GM12878 (cell line): Measurements from ENCODE around the gene WDR48. TPM values are rescaled to one million over a fixed set of nuclear protein-coding genes. Genes with fewer than 3 reads are reported as not detected.

ENCODE experiments used
- ATAC-seq: fragments of 200-7000 bp; cut with Tn5 transposase; 3 replicates; pipeline ENCODE4 v1.9.1; 2020; ENCODE audit warnings: mild to moderate bottlenecking, moderate library complexity
- BruUV-seq: library from RNA; stranded (reverse); fragments of 400-500 nt; replicated peaks from 2 replicates; lab custom pipeline; 2021; lab: Mats Ljungman, UMichigan
- CTCF ChIA-PET: fragments of 300-600 bp; sonication (Branson Sonifier 250); formaldehyde crosslinking; extraction: SDS; loops from one replicate; lab custom pipeline; 2021; ENCODE audit warnings: inconsistent platforms; lab: Yijun Ruan, JAX
- POLR2A ChIA-PET: fragments of 350-600 bp; formaldehyde crosslinking; extraction: SDS; loops from one replicate; lab custom pipeline; 2021; ENCODE audit warnings: inconsistent platforms; lab: Charles Lee
- RAD21 ChIA-PET: fragments of 300-600 bp; sonication (Branson Sonifier 250); formaldehyde crosslinking; loops from one replicate; lab custom pipeline; 2023; ENCODE audit warnings: antibody characterized with exemption; ENCODE audit not compliant: unreplicated experiment; lab: Charles Lee
- SMC1A ChIA-PET: fragments of 300-600 bp; sonication (Branson Sonifier 250); formaldehyde crosslinking; loops from one replicate; lab custom pipeline; 2023; ENCODE audit not compliant: unreplicated experiment, uncharacterized antibody; lab: Charles Lee
- DNase-seq: peaks from one replicate; pipeline ENCODE4 v3.0.0-alpha.2; 2011; ENCODE audit warnings: low read depth, low spot score
- FAIRE-seq: peaks from 3 replicates; lab custom pipeline; 2011; peaks lifted over from hg19 to GRCh38; lab: Jason Lieb, UNC
- H2AFZ ChIP-seq: 2 replicates; pipeline ENCODE4 v1.6.0; 2011; ENCODE audit warnings: low read depth, low read length, control low read depth; ENCODE audit not compliant: control insufficient read depth
- H3K27ac ChIP-seq: 2 replicates; pipeline ENCODE4 v1.5.1; 2011; ENCODE audit warnings: control low read depth; ENCODE audit not compliant: control insufficient read depth, insufficient read depth
- H3K27me3 ChIP-seq, 2 experiments: replicated peaks in 1 of 2; 2 replicates each; pipeline versions ENCODE4 v1.6.0 to v1.6.1; 2011; ENCODE audit warnings: low read length in 1 of 2; ENCODE audit not compliant: control insufficient read depth in 2 of 2, insufficient read depth in 2 of 2
- H3K36me3 ChIP-seq, 2 experiments: 2 replicates each; pipeline ENCODE4 v1.5.1; 2011; ENCODE audit warnings: low read length in 1 of 2; ENCODE audit not compliant: control insufficient read depth in 2 of 2, insufficient read depth in 2 of 2
- H3K4me1 ChIP-seq: 2 replicates; pipeline ENCODE4 v1.6.1; 2011; ENCODE audit warnings: mild to moderate bottlenecking, low read length, moderate library complexity, mixed read lengths; ENCODE audit not compliant: control insufficient read depth, insufficient read depth
- H3K4me2 ChIP-seq: 2 replicates; pipeline ENCODE4 v1.6.0; 2011; ENCODE audit warnings: control low read depth; ENCODE audit not compliant: control insufficient read depth, insufficient read depth
- H3K4me3 ChIP-seq: fragments of 200-600 bp; sonication (generic); 2 replicates; pipeline ENCODE4 v1.5.1; 2016
- H3K79me2 ChIP-seq: 2 replicates; pipeline ENCODE4 v1.6.0; 2011; ENCODE audit warnings: low read length; ENCODE audit not compliant: control insufficient read depth, insufficient read depth
- H3K9ac ChIP-seq: 2 replicates; pipeline ENCODE4 v1.8.0; 2011; ENCODE audit warnings: low read length, control low read depth, mixed read lengths; ENCODE audit not compliant: control insufficient read depth, insufficient read depth
- H3K9me3 ChIP-seq: replicated peaks from 3 replicates; pipeline ENCODE4 v1.5.1; 2011; ENCODE audit warnings: mild to moderate bottlenecking, low read length; ENCODE audit not compliant: control insufficient read depth, insufficient read depth
- H4K20me1 ChIP-seq: 2 replicates; pipeline ENCODE4 v1.6.0; 2011; ENCODE audit not compliant: control insufficient read depth, insufficient read depth
- BACH1 ChIP-seq: fragments of 450-650 bp; IDR thresholded peaks from 2 replicates; pipeline ENCODE4 v1.6.1; 2017; ENCODE audit warnings: mild to moderate bottlenecking, borderline replicate concordance
- BCL11A ChIP-seq: IDR thresholded peaks from 2 replicates; pipeline ENCODE4 v1.6.1; 2011; ENCODE audit warnings: low read depth, low read length
- BCL3 ChIP-seq: IDR thresholded peaks from 2 replicates; pipeline ENCODE4 v1.6.1; 2011; ENCODE audit warnings: borderline replicate concordance, low read depth, mild to moderate bottlenecking, moderate library complexity, low read length; ENCODE audit not compliant: insufficient read depth, poor library complexity, severe bottlenecking
- NR2C2 ChIP-seq: IDR thresholded peaks from 2 replicates; pipeline ENCODE4 v1.6.1; 2011; ENCODE audit warnings: borderline replicate concordance, low read depth; ENCODE audit not compliant: control insufficient read depth, insufficient read length
- POLR2AphosphoS2 ChIP-seq: IDR thresholded peaks from 2 replicates; pipeline ENCODE4 v1.6.1; 2011; ENCODE audit warnings: low read depth, mild to moderate bottlenecking, low read length, improper control_type of control experiment, moderate library complexity
- PRDM15 ChIP-seq: fragments of 450-650 bp; formaldehyde crosslinking; IDR thresholded peaks from 2 replicates; pipeline ENCODE4 v1.4.0; 2020; ENCODE audit warnings: mild to moderate bottlenecking, moderate library complexity
- SPI1 ChIP-seq: IDR thresholded peaks from 2 replicates; pipeline ENCODE4 v1.6.1; 2011; ENCODE audit warnings: low read depth, mild to moderate bottlenecking, low read length, moderate library complexity, borderline replicate concordance; ENCODE audit not compliant: insufficient read depth
- WGBS: methylation state at CpG from one replicate; pipeline ENCODE4 v1.1.6; 2016; ENCODE audit warnings: low lambda C conversion rate; ENCODE audit not compliant: insufficient replicate concordance, insufficient coverage; ENCODE audit errors: missing lambda C conversion rate; 5-methylcytosine and 5-hydroxymethylcytosine counted together
- in situ Hi-C: fragments of 300-500 bp; cut with MboI; formaldehyde crosslinking; loops from 9 replicates; pipeline ENCODE4 v1.14.3; 2018; ENCODE audit warnings: mixed read lengths
- intact Hi-C: fragments of 100-400 bp; cut with micrococcal nuclease; formaldehyde crosslinking; loops from one replicate; pipeline ENCODE4 v1.14.2; 2022; ENCODE audit not compliant: unreplicated experiment
- polyA plus RNA-seq, 11 experiments: library from polyadenylated mRNA; depleted of rRNA in 4 of 11; unstranded in 6 of 11; stranded (reverse) in 5 of 11; fragments of >200 nt; fragmentation: Nextera tagmentation in 4 of 11; fragmentation: Illumina TruSeq in 1 of 11; extraction: Ambion mirVana in 4 of 11; extraction: Trizol in 1 of 11; gene quantifications; 1 replicate in 1 of 11; 2 replicates in 10 of 11; pipeline versions ENCODE4 v1.2.1 to v1.2.3, GENCODE V29; 2011 to 2016; ENCODE audit warnings: inconsistent platforms in 2 of 11, missing spikeins in 2 of 11, low read depth in 1 of 11
- total RNA-seq, 4 experiments: library from RNA; depleted of rRNA in 3 of 4; stranded (reverse); fragments of >200 nt in 3 of 4; fragmentation: Illumina TruSeq in 1 of 4; extraction: Trizol in 1 of 4; gene quantifications; 2 replicates each; pipeline versions ENCODE4 v1.2.1 to v1.2.3, GENCODE V29; 2013 to 2021

The WDR48 gene
- total and polyA plus RNA-seq, 10 of the 15 experiments (the other 5 are each of a cell fraction or from before 2014, with no cell fraction given): 16.8 to 43.8 (median 29.0) TPM

- Histone ChIP-seq H2AFZ (no peak overlapping the region), H3K27ac (no peak overlapping the region), H3K27me3 (no peaks in the 10 kb centered on the region), H3K4me1 (peaks cover 16% of the 10 kb centered on the region), H3K4me2 (no peak overlapping the region), H4K20me1 (no peaks in the 10 kb centered on the region), H3K79me2 (no peaks in the 10 kb centered on the region), H3K9ac (no peak overlapping the region), H3K36me3 (no peaks in the 10 kb centered on the region), H3K9me3 (no peaks in the 10 kb centered on the region), H3K4me3 (no peak overlapping the region)
- no peak for DNase-seq
- in situ Hi-C loops (no loop called here), intact Hi-C loops (no loop called here)
- peak; percentile 13 for FAIRE-seq
- ChIA-PET SMC1A (interaction anchor here (1.1 to 2.5 kb wide), 3 partner anchors 9 to 66 kb away, joined by 3 to 11 read pairs (median 5); no protein-coding TSS in a partner anchor), CTCF (interaction anchor here (1.0 to 1.6 kb wide), 3 partner anchors 9 to 170 kb away, joined by 3 to 9 read pairs (median 5); no protein-coding TSS in a partner anchor), RAD21 (no interaction called here), POLR2A (interaction anchor here (0.8 kb wide), 1 partner anchor 28 kb away, joined by 3 read pairs; no protein-coding TSS in a partner anchor)
- WGBS: 56% methylated on average over 3 of the region's 3 CpGs
- peak; percentile 61 for ATAC-seq
- TF ChIP-seq BCL11A: no peak
- TF ChIP-seq SPI1: peak; percentile 14; the same call in 1 of the 2 replicates
- BruUV-seq: no TSS peak
Observed at GRCh38 chr3:39118079-39118478, 66.3 kb downstream of the WDR48 start.

- Histone ChIP-seq H3K4me2 (no peak overlapping the region), H2AFZ (no peak overlapping the region), H3K4me3 (no peak overlapping the region), H3K4me1 (peaks cover 16% of the 10 kb centered on the region), H3K27ac (no peak overlapping the region), H4K20me1 (no peaks in the 10 kb centered on the region), H3K79me2 (no peaks in the 10 kb centered on the region), H3K36me3 (no peaks in the 10 kb centered on the region), H3K9ac (no peak overlapping the region), H3K9me3 (no peaks in the 10 kb centered on the region), H3K27me3 (no peaks in the 10 kb centered on the region)
- in situ Hi-C loops: no loop called here
- BruUV-seq: no TSS peak
- TF ChIP-seq BCL3 (no peak), POLR2AphosphoS2 (no peak), PRDM15 (CRISPR knock-in tag) (no peak), NR2C2 (no peak), BACH1 (no peak)
- intact Hi-C loops: no loop called here
- WGBS: 78% methylated on average over 5 of the region's 5 CpGs
- SMC1A ChIA-PET: interaction anchor here (1.1 to 2.5 kb wide), 3 partner anchors 8 to 28 kb away, joined by 5 to 11 read pairs (median 5); no protein-coding TSS in a partner anchor
- DNase-seq: no peak
- POLR2A ChIA-PET: no interaction called here
- FAIRE-seq: no peak
- no peak for ATAC-seq
- RAD21 ChIA-PET: no interaction called here
- CTCF ChIA-PET: interaction anchor here (0.6 to 0.8 kb wide), 2 partner anchors 72 to 585 kb away, joined by 3 read pairs; no protein-coding TSS in a partner anchor
Observed at GRCh38 chr3:39118931-39119660, 67.3 kb downstream of the WDR48 start.
